PC-9 (cell line): Measurements from ENCODE around the gene IVD. TPM values are rescaled to one million over a fixed set of nuclear protein-coding genes. Genes with fewer than 3 reads are reported as not detected.

Source experiments
- BruUV-seq: library from RNA; stranded (reverse); fragments of 400-500 nt; replicated peaks from 2 replicates; lab custom pipeline; 2021; lab: Mats Ljungman, UMichigan
- CTCF ChIA-PET: fragments of 300-600 bp; sonication (Branson Sonifier 250); formaldehyde crosslinking; loops from one replicate; lab custom pipeline; 2022; ENCODE audit warnings: antibody characterized with exemption; lab: Charles Lee
- POLR2A ChIA-PET: fragments of 300-600 bp; sonication (Branson Sonifier 250); formaldehyde crosslinking; loops from one replicate; lab custom pipeline; 2022; ENCODE audit warnings: antibody characterized with exemption; ENCODE audit not compliant: unreplicated experiment; lab: Charles Lee
- DNase-seq, 2 experiments: peaks; one replicate each; pipeline versions ENCODE4 v3.0.0 to v3.0.0-alpha.2; 2015 to 2022; ENCODE audit warnings: mixed read lengths in 1 of 2
- H2AFZ ChIP-seq: fragments of 200-600 bp; sonication (generic); 2 replicates; pipeline ENCODE4 v1.8.1; 2017; ENCODE audit warnings: antibody characterized with exemption
- H3F3A ChIP-seq: fragments of 200-600 bp; sonication (generic); 2 replicates; pipeline ENCODE4 v1.8.1; 2017; ENCODE audit warnings: antibody characterized with exemption, mild to moderate bottlenecking, low read depth; ENCODE audit not compliant: insufficient read depth
- H3K27ac ChIP-seq: fragments of 200-600 bp; sonication (generic); 2 replicates; pipeline ENCODE4 v1.6.1; 2016; ENCODE audit warnings: mixed run types
- H3K27me3 ChIP-seq: fragments of 200-600 bp; sonication (generic); 2 replicates; pipeline ENCODE4 v1.6.1; 2016; ENCODE audit warnings: low read depth, mixed run types; ENCODE audit not compliant: insufficient read depth
- H3K36me3 ChIP-seq: fragments of 200-600 bp; sonication (generic); 2 replicates; pipeline ENCODE4 v1.6.1; 2016; ENCODE audit warnings: low read depth, mixed run types
- H3K4me1 ChIP-seq: fragments of 200-600 bp; sonication (generic); replicated peaks from 2 replicates; pipeline ENCODE4 v1.6.1; 2016; ENCODE audit warnings: mixed run types; ENCODE audit not compliant: insufficient read depth
- H3K4me2 ChIP-seq: fragments of 200-600 bp; sonication (generic); 2 replicates; pipeline ENCODE4 v1.6.1; 2017; ENCODE audit warnings: mixed run types
- H3K4me3 ChIP-seq: fragments of 200-600 bp; sonication (generic); 2 replicates; pipeline ENCODE4 v1.6.1; 2016; ENCODE audit warnings: mixed run types
- H3K79me2 ChIP-seq: fragments of 200-600 bp; sonication (generic); 2 replicates; pipeline ENCODE4 v1.6.1; 2017; ENCODE audit warnings: low read depth, mixed run types
- H3K9me2 ChIP-seq: fragments of 200-600 bp; sonication (generic); 2 replicates; pipeline ENCODE4 v1.8.1; 2017; ENCODE audit warnings: mild to moderate bottlenecking; ENCODE audit not compliant: insufficient read depth
- H3K9me3 ChIP-seq: fragments of 200-600 bp; sonication (generic); 2 replicates; pipeline ENCODE4 v1.8.1; 2016; ENCODE audit warnings: low read depth; ENCODE audit not compliant: insufficient read depth
- H4K20me1 ChIP-seq: fragments of 200-600 bp; sonication (generic); 2 replicates; pipeline ENCODE4 v1.8.1; 2017; ENCODE audit not compliant: insufficient read depth
- CTCF ChIP-seq: fragments of 200-600 bp; sonication (generic); conservative IDR thresholded peaks from 2 replicates; pipeline ENCODE4 v1.6.1; 2017; ENCODE audit warnings: mixed run types, antibody characterized with exemption, mild to moderate bottlenecking, moderate library complexity
- EZH2 ChIP-seq: fragments of 200-600 bp; sonication (generic); IDR thresholded peaks from 2 replicates; pipeline ENCODE4 v1.8.0; 2017; ENCODE audit warnings: antibody characterized with exemption, low read depth
- intact Hi-C: fragments of 100-400 bp; cut with micrococcal nuclease; formaldehyde crosslinking; loops from one replicate; pipeline ENCODE4 v1.10.0; 2022; ENCODE audit not compliant: unreplicated experiment
- total RNA-seq: library from RNA; stranded (reverse); gene quantifications from 2 replicates; pipeline ENCODE4 v1.2.3, GENCODE V29; 2021

Gene IVD
- total RNA-seq, 1 experiment from 2014 or later: 82.5 TPM

- Histone ChIP-seq H3K4me2 (peak overlapping the region; percentile 88), H3K4me1 (peaks cover 9% of the 10 kb centered on the region; the same call in 1 of the 2 replicates), H3K27ac (peak overlapping the region; percentile 45), H3K9me3 (no peaks in the 10 kb centered on the region), H3K27me3 (no peaks in the 10 kb centered on the region), H3K36me3 (no peaks in the 10 kb centered on the region), H4K20me1 (peaks cover 6% of the 10 kb centered on the region), H2AFZ (peak overlapping the region; percentile 79), H3F3A (peaks cover 6% of the 10 kb centered on the region; the same call in 1 of the 2 replicates), H3K79me2 (peaks cover 29% of the 10 kb centered on the region), H3K9me2 (no peaks in the 10 kb centered on the region), H3K4me3 (peak overlapping the region; percentile 66)
- intact Hi-C loops: loop anchor here (2.0 to 5.0 kb wide), 2 partner anchors 31 to 67 kb away; partner anchors contain the start of gene CHST14
- BruUV-seq: no TSS peak
- POLR2A ChIA-PET: interaction anchor here (0.5 to 0.6 kb wide), 2 partner anchors 23 to 57 kb away, joined by 3 to 4 read pairs; partner anchors contain the start of gene KNSTRN
- DNase-seq: peak; percentile 53 to 54
- CTCF ChIA-PET: interaction anchor here (0.7 to 1.0 kb wide), 3 partner anchors 17 to 117 kb away, joined by 3 to 8 read pairs (median 5); no protein-coding TSS in a partner anchor
- TF ChIP-seq CTCF (no peak), EZH2 (no peak)
Measured at GRCh38 chr15:40439960-40440742, 34.6 kb downstream of the IVD start.

- POLR2A ChIA-PET: interaction anchor here (0.6 kb wide), 2 partner anchors 21 to 23 kb away, joined by 3 read pairs; no protein-coding TSS in a partner anchor
- BruUV-seq: no TSS peak
- Histone ChIP-seq H2AFZ (peak within 1 kb of the TSS; percentile 79), H3K9me2 (no peaks in the 10 kb centered on the region), H3K4me1 (peaks cover 9% of the 10 kb centered on the region; the same call in 1 of the 2 replicates), H3K4me3 (peak within 1 kb of the TSS; percentile 66), H3K27ac (peak within 1 kb of the TSS; percentile 45), H4K20me1 (peaks cover 6% of the 10 kb centered on the region), H3F3A (peaks cover 6% of the 10 kb centered on the region; the same call in 1 of the 2 replicates), H3K9me3 (no peaks in the 10 kb centered on the region), H3K79me2 (peaks cover 36% of the 10 kb centered on the region), H3K36me3 (no peaks in the 10 kb centered on the region), H3K27me3 (no peaks in the 10 kb centered on the region), H3K4me2 (peak within 1 kb of the TSS; percentile 88)
- intact Hi-C loops: loop anchor here (2.0 to 5.0 kb wide), 2 partner anchors 30 to 66 kb away; partner anchors contain the start of gene CHST14
- DNase-seq: peak; percentile 77 to 96
- CTCF ChIA-PET: interaction anchor here (0.7 kb wide), 2 partner anchors 13 to 44 kb away, joined by 3 read pairs; no protein-coding TSS in a partner anchor
- TF ChIP-seq EZH2: no peak
- no peak for TF ChIP-seq CTCF
Measured at GRCh38 chr15:40440743-40441564, 35.4 kb downstream of the IVD start, which contains the start of gene BAHD1. Gene BAHD1, plus strand, starts transcription at chr15:40440953. Its CDS starts 17,512 bp downstream, at chr15:40458465.
